HepG2 (cell line): Measurements from ENCODE around the gene STAG3. TPM values are rescaled to one million over a fixed set of nuclear protein-coding genes. Genes with fewer than 3 reads are reported as not detected.

Source experiments
- ATAC-seq: fragments of 200-7000 bp; cut with Tn5 transposase; 3 replicates; pipeline ENCODE4 v1.9.1; 2020; ENCODE audit warnings: mild to moderate bottlenecking, moderate library complexity
- BruUV-seq: library from RNA; stranded (reverse); fragments of 400-500 nt; replicated peaks from 2 replicates; lab custom pipeline; 2021; lab: Mats Ljungman, UMichigan
- CTCF ChIA-PET: fragments of 300-600 bp; formaldehyde crosslinking; extraction: SDS; loops from one replicate; lab custom pipeline; 2021; ENCODE audit warnings: low total read pairs, inconsistent platforms, low intra/inter-chr PET ratio; lab: Yijun Ruan, JAX
- POLR2A ChIA-PET: fragments of 350-600 bp; sonication (Branson Sonifier 250); formaldehyde crosslinking; loops from one replicate; lab custom pipeline; 2020; ENCODE audit warnings: antibody characterized with exemption, inconsistent platforms; lab: Yijun Ruan, JAX
- DNase-seq: peaks from one replicate; pipeline ENCODE4 v3.0.0-alpha.2; 2015; ENCODE audit warnings: low spot score
- FAIRE-seq: peaks from 3 replicates; lab custom pipeline; 2011; peaks lifted over from hg19 to GRCh38; lab: Jason Lieb, UNC
- H2AFZ ChIP-seq: one replicate; pipeline ENCODE4 v1.6.1; 2011; ENCODE audit warnings: low read length, inconsistent platforms
- H3K27ac ChIP-seq: fragments of 300-600 bp; 3 replicates; pipeline ENCODE4 v1.8.0; 2011; ENCODE audit warnings: mixed run types, mild to moderate bottlenecking, mixed read lengths, low read length, inconsistent platforms; ENCODE audit not compliant: insufficient read depth; ENCODE audit errors: extremely low read length
- H3K27me3 ChIP-seq, 2 experiments: fragments of 200-600 bp in 1 of 2; 2 replicates in 1 of 2; 3 replicates in 1 of 2; pipeline versions ENCODE4 v1.6.0 to v1.8.0; 2011; ENCODE audit warnings: low read length in 2 of 2, mild to moderate bottlenecking in 2 of 2, moderate library complexity in 2 of 2, inconsistent platforms in 1 of 2; ENCODE audit not compliant: insufficient read depth in 2 of 2, control insufficient read depth in 1 of 2
- H3K36me3 ChIP-seq, 2 experiments: fragments of 200-600 bp in 1 of 2; replicated peaks in 1 of 2; 2 replicates in 1 of 2; 3 replicates in 1 of 2; pipeline versions ENCODE4 v1.5.1 to v1.8.0; 2011; ENCODE audit warnings: low read length in 2 of 2, inconsistent platforms in 1 of 2; ENCODE audit not compliant: insufficient read depth in 2 of 2, control insufficient read depth in 1 of 2
- H3K4me1 ChIP-seq: 2 replicates; pipeline ENCODE4 v1.5.1; 2012; ENCODE audit warnings: low read length, inconsistent platforms; ENCODE audit not compliant: insufficient read depth
- H3K4me2 ChIP-seq: 2 replicates; pipeline ENCODE4 v1.6.0; 2011; ENCODE audit warnings: low read depth, low read length, inconsistent platforms
- H3K4me3 ChIP-seq, 3 experiments: fragments of 200-600 bp in 1 of 3; sonication (generic), shearing (Covaris generic) in 1 of 3; replicated peaks in 1 of 3; 2 replicates each; pipeline ENCODE4 v1.5.1; 2011 to 2016; ENCODE audit warnings: low read length in 3 of 3, inconsistent platforms in 2 of 3, low read depth in 2 of 3, mild to moderate bottlenecking in 2 of 3, control low read depth in 1 of 3, mixed read lengths in 1 of 3; ENCODE audit not compliant: insufficient read depth in 1 of 3
- H3K79me2 ChIP-seq: one replicate; pipeline ENCODE4 v1.6.1; 2011; ENCODE audit warnings: low read length, inconsistent platforms; ENCODE audit not compliant: insufficient read depth
- H3K9ac ChIP-seq: 2 replicates; pipeline ENCODE4 v1.6.0; 2011; ENCODE audit warnings: mild to moderate bottlenecking, low read depth, low read length, inconsistent platforms; ENCODE audit not compliant: insufficient read depth
- H3K9me3 ChIP-seq: 2 replicates; pipeline ENCODE4 v1.5.1; 2012; ENCODE audit warnings: mild to moderate bottlenecking, low read length
- H4K20me1 ChIP-seq: 2 replicates; pipeline ENCODE4 v1.6.0; 2011; ENCODE audit warnings: inconsistent platforms, mild to moderate bottlenecking, low read length, moderate library complexity; ENCODE audit not compliant: insufficient read depth
- DR1 ChIP-seq: sonication (generic); formaldehyde crosslinking; IDR thresholded peaks from 2 replicates; pipeline ENCODE4 v1.8.0; 2021; ENCODE audit warnings: mild to moderate bottlenecking, missing genetic modification reagents, inconsistent platforms
- ERF ChIP-seq: IDR thresholded peaks from 2 replicates; pipeline ENCODE4 v1.6.1; 2018; ENCODE audit warnings: missing biosample characterization, missing genetic modification reagents
- MYC ChIP-seq: sonication (generic); formaldehyde crosslinking; IDR thresholded peaks from 2 replicates; pipeline ENCODE4 v1.9.0; 2021; ENCODE audit warnings: missing genetic modification reagents, borderline replicate concordance
- SIN3A ChIP-seq: IDR thresholded peaks from 2 replicates; pipeline ENCODE4 v1.6.1; 2011; ENCODE audit warnings: low read depth, mild to moderate bottlenecking, control low read depth, low read length, borderline replicate concordance
- ZNF274 ChIP-seq: sonication (generic); formaldehyde crosslinking; IDR thresholded peaks from 2 replicates; pipeline ENCODE4 v1.5.1; 2020; ENCODE audit warnings: mild to moderate bottlenecking, missing genetic modification reagents
- ZNF337 ChIP-seq: sonication (generic); formaldehyde crosslinking; IDR thresholded peaks from 2 replicates; pipeline ENCODE4 v1.5.1; 2020; ENCODE audit warnings: missing genetic modification reagents, low read depth, mild to moderate bottlenecking, borderline replicate concordance
- ZNF468 ChIP-seq: sonication (generic); formaldehyde crosslinking; IDR thresholded peaks from 2 replicates; pipeline ENCODE4 v1.8.0; 2022; ENCODE audit warnings: mild to moderate bottlenecking, moderate library complexity, missing genetic modification reagents
- WGBS: methylation state at CpG from one replicate; pipeline ENCODE4 v1.1.6; 2017; ENCODE audit warnings: low lambda C conversion rate; 5-methylcytosine and 5-hydroxymethylcytosine counted together
- in situ Hi-C: cut with HindIII; loops from 2 replicates; pipeline ENCODE4 v1.10.0; 2017; ENCODE audit warnings: low pct_unique_long_range_greater_than_20kb; ENCODE audit not compliant: extremely low pct_ligation_motif_present
- intact Hi-C: fragments of 100-400 bp; cut with micrococcal nuclease; formaldehyde crosslinking; loops from one replicate; pipeline ENCODE4 v1.10.0; 2022; ENCODE audit not compliant: unreplicated experiment
- polyA plus RNA-seq, 8 experiments: library from polyadenylated mRNA; depleted of rRNA in 3 of 8; stranded (reverse) in 7 of 8; unstranded in 1 of 8; fragments of >200 nt; fragmentation: Illumina TruSeq in 4 of 8; extraction: Trizol in 4 of 8; gene quantifications; 2 replicates each; pipeline versions ENCODE4 v1.2.1 to v1.2.3, GENCODE V29; 2011 to 2016; ENCODE audit warnings: low read depth in 4 of 8, missing spikeins in 1 of 8, mixed read lengths in 1 of 8; ENCODE audit not compliant: insufficient read depth in 1 of 8
- total RNA-seq, 5 experiments: library from RNA; depleted of rRNA; stranded (reverse); fragments of >200 nt; fragmentation: Illumina TruSeq; extraction: Trizol; gene quantifications; 2 replicates each; pipeline ENCODE4 v1.2.3, GENCODE V29; 2016; ENCODE audit warnings: low read depth in 1 of 5
- TF ChIP-seq, protein P1 (sequence below), 2 experiments: fragments of 450-650 bp in 1 of 2; sonication (generic) in 1 of 2; formaldehyde crosslinking in 1 of 2; IDR thresholded peaks; 2 replicates each; pipeline versions ENCODE4 v1.6.1 to v1.8.0; 2016 to 2022; ENCODE audit warnings: antibody characterized with exemption in 1 of 2, mild to moderate bottlenecking in 1 of 2, missing genetic modification reagents in 1 of 2

Gene STAG3
- total and polyA plus RNA-seq, 2 of the 13 experiments (the other 11 are each of a cell fraction or from before 2014, with no cell fraction given), result 0.09 to 0.33 TPM

GRCh38 chr7:100157069-100157333 is 20.7 kb upstream of the STAG3 start:
- BruUV-seq, result no TSS peak
- POLR2A ChIA-PET, result interaction anchor here (1.6 to 2.1 kb wide), 3 partner anchors 8 to 57 kb away, joined by 3 to 25 read pairs (median 5); partner anchors contain the start of gene LAMTOR4

GRCh38 chr7:100157334-100158228 is 20.1 kb upstream of the STAG3 start:
- CTCF ChIA-PET, result no interaction called here
- BruUV-seq, result TSS peak; percentile 59
- in situ Hi-C loops (no loop called here), intact Hi-C loops (no loop called here)
- Histone ChIP-seq H3K27ac (peak overlapping the region; percentile 80), H4K20me1 (peaks cover 6% of the 10 kb centered on the region; the same call in 1 of the 2 replicates), H3K36me3 (peaks cover 6 to 24% of the 10 kb centered on the region in 2 experiments), H3K4me2 (peak overlapping the region; percentile 75), H3K4me1 (peaks cover 56% of the 10 kb centered on the region), H3K9me3 (no peaks in the 10 kb centered on the region), H3K4me3 (peak overlapping the region; percentile 90 to 99 (median 92)), H3K27me3 (peaks cover 0 to 7% of the 10 kb centered on the region in 2 experiments; a peak in 1 of 5 replicates), H3K79me2 (peaks cover under 1% of the 10 kb centered on the region), H2AFZ (no peak overlapping the region), H3K9ac (peak overlapping the region; percentile 90)
- peak; percentile 67 for ATAC-seq
- 14% methylated on average over 18 of the region's 32 CpGs for WGBS
- POLR2A ChIA-PET, result interaction anchor here (0.9 to 2.1 kb wide), 4 partner anchors 9 to 57 kb away, joined by 3 to 25 read pairs (median 4); partner anchors contain the start of gene LAMTOR4
- DNase-seq, result peak; percentile 85
- FAIRE-seq, result peak; percentile 65
- TF ChIP-seq, protein P1, sequence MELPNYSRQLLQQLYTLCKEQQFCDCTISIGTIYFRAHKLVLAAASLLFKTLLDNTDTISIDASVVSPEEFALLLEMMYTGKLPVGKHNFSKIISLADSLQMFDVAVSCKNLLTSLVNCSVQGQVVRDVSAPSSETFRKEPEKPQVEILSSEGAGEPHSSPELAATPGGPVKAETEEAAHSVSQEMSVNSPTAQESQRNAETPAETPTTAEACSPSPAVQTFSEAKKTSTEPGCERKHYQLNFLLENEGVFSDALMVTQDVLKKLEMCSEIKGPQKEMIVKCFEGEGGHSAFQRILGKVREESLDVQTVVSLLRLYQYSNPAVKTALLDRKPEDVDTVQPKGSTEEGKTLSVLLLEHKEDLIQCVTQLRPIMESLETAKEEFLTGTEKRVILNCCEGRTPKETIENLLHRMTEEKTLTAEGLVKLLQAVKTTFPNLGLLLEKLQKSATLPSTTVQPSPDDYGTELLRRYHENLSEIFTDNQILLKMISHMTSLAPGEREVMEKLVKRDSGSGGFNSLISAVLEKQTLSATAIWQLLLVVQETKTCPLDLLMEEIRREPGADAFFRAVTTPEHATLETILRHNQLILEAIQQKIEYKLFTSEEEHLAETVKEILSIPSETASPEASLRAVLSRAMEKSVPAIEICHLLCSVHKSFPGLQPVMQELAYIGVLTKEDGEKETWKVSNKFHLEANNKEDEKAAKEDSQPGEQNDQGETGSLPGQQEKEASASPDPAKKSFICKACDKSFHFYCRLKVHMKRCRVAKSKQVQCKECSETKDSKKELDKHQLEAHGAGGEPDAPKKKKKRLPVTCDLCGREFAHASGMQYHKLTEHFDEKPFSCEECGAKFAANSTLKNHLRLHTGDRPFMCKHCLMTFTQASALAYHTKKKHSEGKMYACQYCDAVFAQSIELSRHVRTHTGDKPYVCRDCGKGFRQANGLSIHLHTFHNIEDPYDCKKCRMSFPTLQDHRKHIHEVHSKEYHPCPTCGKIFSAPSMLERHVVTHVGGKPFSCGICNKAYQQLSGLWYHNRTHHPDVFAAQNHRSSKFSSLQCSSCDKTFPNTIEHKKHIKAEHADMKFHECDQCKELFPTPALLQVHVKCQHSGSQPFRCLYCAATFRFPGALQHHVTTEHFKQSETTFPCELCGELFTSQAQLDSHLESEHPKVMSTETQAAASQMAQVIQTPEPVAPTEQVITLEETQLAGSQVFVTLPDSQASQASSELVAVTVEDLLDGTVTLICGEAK (IDR thresholded peaks at IDR 0.05), result no peak
- TF ChIP-seq, protein P1 (CRISPR knock-in tag; IDR thresholded peaks at IDR 0.05), result no peak
- TF ChIP-seq SIN3A (peak; percentile 31; the same call in 1 of the 2 replicates), MYC (CRISPR knock-in tag) (peak; percentile 17; the same call in 1 of the 2 replicates)

More at GRCh38 chr7:100157069-100157333, 20.7 kb upstream of the STAG3 start:
- peaks cover 6 to 24% of the 10 kb centered on the region in 2 experiments for H3K36me3 ChIP-seq
- H3K27ac ChIP-seq, result peak overlapping the region; percentile 80
- in situ Hi-C loops, result no loop called here
- peaks cover 0 to 7% of the 10 kb centered on the region in 2 experiments; a peak in 1 of 5 replicates for H3K27me3 ChIP-seq
- peaks cover 62% of the 10 kb centered on the region for H3K4me1 ChIP-seq
- 0 out of 2 replicates have a peak, but pooled peaks have one; percentile 8 for TF ChIP-seq DR1 (CRISPR knock-in tag)
- 0 out of 2 replicates have a peak, but pooled peaks have one; percentile 40 for TF ChIP-seq ZNF274 (CRISPR knock-in tag)
- 0 out of 2 replicates have a peak, but pooled peaks have one; percentile 19 for TF ChIP-seq ZNF337
- no peak for TF ChIP-seq ERF
- TF ChIP-seq ZNF468, result no peak
- TF ChIP-seq, all 625 proteins: peak for 3
- DNase-seq (no peak), FAIRE-seq (no peak), ATAC-seq (no peak)
- intact Hi-C loops, result no loop called here
- Histone ChIP-seq H3K4me2 (peak overlapping the region; percentile 75), H3K9ac (peak overlapping the region; percentile 90; the same call in 1 of the 2 replicates), H2AFZ (no peak overlapping the region), H3K4me3 (peak overlapping the region in 1 of 3 experiments; percentile 92; a peak in 3 of 6 replicates), H3K9me3 (no peaks in the 10 kb centered on the region), H4K20me1 (peaks cover 6% of the 10 kb centered on the region; the same call in 1 of the 2 replicates), H3K79me2 (peaks cover 2% of the 10 kb centered on the region)
- CTCF ChIA-PET, result no interaction called here
- 94% methylated on average over 3 of the region's 5 CpGs for WGBS
